ENCODE results near the gene AAMP.
"Not testable (repeated sequence)": the region's sequence is repeated elsewhere in the genome, so short reads cannot be mapped to it uniquely, and the experiment has no call there.

The AAMP gene

GRCh38 chr2:218269900-218270720 is at the start of gene AAMP, which contains the start of gene PNKD:
Gene AAMP, minus strand, starts transcription at chr2:218270137. Its CDS starts 51 bp downstream, at chr2:218270086.
Gene PNKD, plus strand, starts transcription at chr2:218270519. Its CDS starts 17 bp downstream, at chr2:218270536.
- peak; percentile 100 for DNase-seq (ENCODE audit: low read depth)

DNA sequence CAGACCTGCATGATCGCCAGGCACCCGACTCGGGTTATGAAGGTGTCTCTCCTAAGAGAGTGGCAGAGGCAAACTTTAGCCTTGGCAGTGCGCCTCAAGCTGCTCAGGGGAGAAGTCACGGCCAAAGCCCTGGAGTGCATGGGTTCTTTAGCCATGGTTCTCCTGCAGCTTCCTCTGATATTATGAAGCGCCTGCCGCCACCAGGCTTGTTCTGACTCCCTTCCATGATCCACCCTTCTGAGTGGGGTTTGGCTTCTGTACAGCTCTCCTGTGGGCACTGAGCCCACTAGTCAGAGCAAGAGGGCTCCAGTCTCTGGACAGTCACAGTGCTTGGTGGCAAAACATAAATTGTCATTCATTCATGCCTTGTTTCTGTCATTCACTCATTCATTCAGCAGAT is 48.3 kb upstream of the AAMP start:
- no peak for DNase-seq (ENCODE audit: low read depth)

GRCh38 chr2:218317835-218318234 is 47.9 kb upstream of the AAMP start:
- DNase-seq (ENCODE audit: low read depth), result no peak

GRCh38 chr2:218317303-218317630 is 47.3 kb upstream of the AAMP start:
- no peak for DNase-seq (ENCODE audit: low read depth)

- no peak for DNase-seq (ENCODE audit: low read depth)
These were observed 45.5 kb upstream of the AAMP start for GRCh38 chr2:218315397-218315796.

GRCh38 chr2:218314764-218315163 is 44.8 kb upstream of the AAMP start:
- not testable (repeated sequence) for DNase-seq (ENCODE audit: low read depth)

GRCh38 chr2:218313356-218313755 is 43.4 kb upstream of the AAMP start:
- no peak for DNase-seq (ENCODE audit: low read depth)

- DNase-seq (ENCODE audit: low read depth), result no peak
These were observed 42.4 kb upstream of the AAMP start for GRCh38 chr2:218312267-218312756.

DNA sequence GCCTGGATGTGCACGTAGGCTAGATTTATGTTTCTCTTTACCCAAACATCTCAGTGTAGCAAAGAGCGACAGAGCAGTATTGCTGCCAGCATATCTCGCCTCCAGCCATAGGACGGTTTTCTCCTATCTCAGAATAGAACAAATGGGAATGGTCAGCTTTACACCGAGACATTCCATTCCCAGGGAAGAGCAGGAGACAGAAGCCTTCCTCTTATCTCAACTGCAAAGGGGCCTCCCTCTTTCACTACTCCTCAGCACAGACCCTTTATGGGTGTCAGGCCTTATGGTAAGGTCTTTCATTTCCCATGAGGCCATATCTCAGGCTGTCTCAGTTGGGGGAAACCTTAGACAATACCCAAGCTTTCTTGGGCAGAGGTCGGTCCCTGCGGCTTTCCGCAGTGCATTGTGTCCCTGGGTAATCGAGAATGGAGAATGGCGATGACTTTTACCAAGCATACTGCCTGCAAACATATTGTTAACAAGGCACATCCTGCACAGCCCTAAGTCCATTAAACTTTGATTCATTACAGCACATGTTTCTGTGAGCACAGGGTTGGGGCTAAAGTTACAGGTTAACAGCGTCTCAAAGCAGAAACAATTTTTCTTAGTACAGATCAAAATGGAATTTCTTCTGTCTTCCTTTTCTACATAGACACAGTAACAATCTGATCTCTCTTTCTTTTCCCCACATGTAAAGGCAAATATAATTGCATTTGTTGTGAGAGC is 41.8 kb upstream of the AAMP start:
- not testable (repeated sequence) for DNase-seq (ENCODE audit: low read depth)

DNA sequence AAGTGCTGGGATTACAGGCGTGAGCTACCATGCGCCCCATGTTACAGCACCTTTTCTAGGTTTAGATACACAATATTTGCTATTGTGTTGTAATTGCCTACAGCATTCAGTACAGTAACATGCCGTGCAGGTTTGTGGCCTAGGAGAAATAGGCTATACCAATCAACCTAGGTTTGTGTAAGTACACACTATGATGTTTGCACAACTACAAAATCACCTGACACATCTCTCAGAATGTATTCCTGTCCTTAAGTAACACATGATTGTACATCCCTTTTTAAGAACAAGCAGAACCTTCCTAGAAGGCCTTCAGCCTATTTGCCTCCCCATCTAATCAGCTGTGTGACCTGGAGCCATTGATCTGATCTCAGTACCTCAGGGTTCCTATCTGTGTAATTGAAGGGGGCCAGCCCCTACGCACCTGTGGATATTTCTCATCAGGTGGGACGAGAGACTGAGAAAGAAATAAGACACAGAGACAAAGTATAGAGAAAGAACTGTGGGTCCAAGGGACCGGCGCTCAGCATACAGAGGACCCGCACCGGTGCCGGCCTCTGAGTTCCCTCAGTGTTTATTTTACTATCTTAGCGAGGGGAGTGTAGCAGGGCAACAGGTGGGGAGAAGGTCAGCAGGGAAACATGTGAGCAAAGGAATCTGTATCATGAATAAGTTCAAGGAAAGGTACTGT is 41.1 kb upstream of the AAMP start:
- no peak for DNase-seq (ENCODE audit: low read depth)

GRCh38 chr2:218307415-218308090 is 37.6 kb upstream of the AAMP start:
- DNase-seq (ENCODE audit: low read depth), result no peak

GRCh38 chr2:218306184-218306920 is 36.4 kb upstream of the AAMP start:
- DNase-seq (ENCODE audit: low read depth), result no peak

DNA sequence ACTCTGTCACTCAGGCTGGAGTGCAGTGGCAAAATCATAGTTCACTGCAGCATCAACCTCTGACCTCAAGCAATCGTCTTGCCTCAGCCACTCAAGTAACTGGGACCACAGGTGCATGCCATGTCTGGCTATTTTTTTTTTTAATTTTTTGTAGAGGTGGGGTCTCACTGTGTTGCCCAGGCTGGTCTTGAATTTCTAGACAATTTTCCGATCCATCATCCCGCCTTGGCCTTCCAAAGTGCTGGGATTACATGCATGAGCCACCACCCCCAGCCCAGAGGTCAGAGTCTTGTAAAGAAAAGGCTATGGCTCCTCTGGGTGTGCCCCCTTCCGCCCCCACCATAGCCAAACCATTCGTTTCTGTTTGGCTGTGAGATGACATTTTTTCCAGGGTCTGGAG is 35.4 kb upstream of the AAMP start:
- DNase-seq (ENCODE audit: low read depth), result no peak

GRCh38 chr2:218301176-218301819 is 31.4 kb upstream of the AAMP start:
- DNase-seq (ENCODE audit: low read depth), result peak; percentile 85

DNA sequence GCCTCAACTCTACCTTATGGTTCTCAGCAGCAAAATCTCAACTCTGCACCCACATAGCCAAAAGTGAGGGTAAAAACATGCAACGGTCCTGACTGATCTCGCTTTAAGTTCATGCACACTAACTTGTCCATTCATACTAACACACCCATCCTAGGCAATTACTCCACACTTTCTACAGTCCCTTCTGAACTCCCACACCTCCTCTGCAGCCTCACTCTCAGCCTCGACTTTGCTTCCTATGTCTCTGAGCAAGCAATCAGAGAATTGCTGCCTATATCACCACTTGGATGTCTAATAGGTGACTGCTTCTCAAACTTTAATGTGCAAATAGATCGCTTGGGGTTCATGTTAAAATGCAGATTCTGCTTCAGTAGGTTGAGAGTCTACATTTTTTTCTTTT is 30.2 kb upstream of the AAMP start:
- DNase-seq (ENCODE audit: low read depth), result no peak

- DNase-seq (ENCODE audit: low read depth), result no peak
These were observed 28.5 kb upstream of the AAMP start for GRCh38 chr2:218298314-218298875.

- DNase-seq (ENCODE audit: low read depth), result no peak
These were observed 26.9 kb upstream of the AAMP start for GRCh38 chr2:218296847-218297246.

DNA sequence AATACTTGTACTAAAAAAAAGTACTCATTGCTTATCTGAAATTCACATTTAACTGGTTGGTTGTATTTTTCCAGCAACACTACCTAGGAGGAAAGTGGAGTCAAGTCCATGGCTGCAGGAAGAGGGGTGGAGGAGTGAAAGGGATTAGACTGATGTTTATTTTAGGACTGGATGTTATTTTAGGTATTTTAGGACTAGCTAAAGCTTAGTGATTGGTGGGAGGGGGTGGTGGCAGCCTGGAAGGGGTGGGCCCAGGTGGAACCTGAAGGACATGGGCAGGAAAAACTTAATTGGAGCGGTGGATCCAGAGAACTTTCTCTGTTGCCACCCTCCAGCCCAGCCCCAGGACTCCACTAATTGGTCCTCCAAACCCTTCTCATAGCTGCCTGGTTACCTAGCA is 26.3 kb upstream of the AAMP start:
- no peak for DNase-seq (ENCODE audit: low read depth)

GRCh38 chr2:218295029-218295428 is 25.1 kb upstream of the AAMP start:
- DNase-seq (ENCODE audit: low read depth), result no peak

DNA sequence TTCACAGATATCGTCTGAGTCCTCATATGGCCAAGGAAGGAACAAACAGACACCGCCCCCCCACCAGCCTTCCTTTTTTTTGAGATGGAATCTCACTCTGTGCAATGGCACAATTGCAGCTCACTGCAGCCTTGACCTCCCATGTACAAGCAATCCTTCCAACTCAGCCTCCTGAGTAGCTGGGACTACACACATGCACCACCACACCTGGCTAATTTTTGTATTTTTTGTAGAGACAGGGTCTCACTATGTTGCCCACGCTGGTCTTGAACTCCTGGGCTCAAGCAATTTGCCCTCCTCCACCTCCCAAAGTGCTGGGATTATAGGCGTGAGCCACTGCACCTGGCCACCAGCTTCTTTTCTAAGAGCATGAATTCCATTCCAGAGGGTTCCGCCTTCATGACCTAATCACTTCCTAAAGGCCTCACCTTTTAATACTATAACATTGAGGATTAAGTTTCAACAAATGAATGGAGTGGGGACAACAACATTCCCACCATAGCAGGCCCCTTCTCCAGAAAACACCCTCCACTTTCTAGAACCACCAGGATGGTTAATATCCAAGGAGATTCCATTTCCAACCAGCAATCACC is 24.6 kb upstream of the AAMP start:
- no peak for DNase-seq (ENCODE audit: low read depth)
